HG02970 (cell line): Measurements from ENCODE around the gene HOMER1.

Source experiments
- ATAC-seq: cut with Tn5 transposase; IDR thresholded peaks from one replicate; pipeline ENCODE4 v1.9.1; 2021; ENCODE audit warnings: mild to moderate bottlenecking, moderate library complexity, moderate number of reproducible peaks; ENCODE audit not compliant: unreplicated experiment, low FRiP score

Gene HOMER1

GRCh38 chr5:79333852-79334557 is 179.9 kb downstream of the HOMER1 start:
- ATAC-seq = no peak

GRCh38 chr5:79330071-79330470 is 183.9 kb downstream of the HOMER1 start:
- ATAC-seq = no peak

GRCh38 chr5:79329453-79329852 is 184.5 kb downstream of the HOMER1 start:
- ATAC-seq = no peak
